Testis (tissue), 3 donors: ENCODE measurements around the gene GPC6. TPM values are rescaled to one million over a fixed set of nuclear protein-coding genes. Genes with fewer than 3 reads are reported as not detected.

Experiments used
- DNase-seq: peaks from one replicate; pipeline ENCODE4 v3.0.0-alpha.2; 2019
- H3K27ac ChIP-seq, 2 donors: fragments of 200-600 bp; sonication (generic); one replicate each; pipeline ENCODE4 v1.5.1; 2019
- H3K27me3 ChIP-seq: fragments of 200-600 bp; sonication (generic); one replicate; pipeline ENCODE4 v1.5.1; 2019
- H3K36me3 ChIP-seq: fragments of 200-600 bp; sonication (generic); one replicate; pipeline ENCODE4 v1.5.1; 2017; ENCODE audit warnings: low read depth; ENCODE audit errors: missing control alignments
- H3K4me1 ChIP-seq: fragments of 200-600 bp; sonication (generic); one replicate; pipeline ENCODE4 v1.5.1; 2019
- H3K4me3 ChIP-seq, 2 donors: fragments of 200-600 bp; sonication (generic); one replicate each; pipeline ENCODE4 v1.5.1; 2017 to 2019
- H3K9me3 ChIP-seq: fragments of 200-600 bp; sonication (generic); one replicate; pipeline ENCODE4 v1.5.1; 2017
- CTCF ChIP-seq, 3 experiments: fragments of 450-650 bp in 2 of 3; fragments of 200-600 bp in 1 of 3; sonication (generic) in 1 of 3; IDR thresholded peaks; one replicate each; pipeline ENCODE4 v1.5.1; 2016 to 2019; ENCODE audit warnings: antibody characterized with exemption in 3 of 3, mild to moderate bottlenecking in 2 of 3, moderate library complexity in 1 of 3
- POLR2A ChIP-seq: fragments of 450-650 bp; IDR thresholded peaks from one replicate; pipeline ENCODE4 v1.6.1; 2017; ENCODE audit warnings: antibody characterized with exemption, mild to moderate bottlenecking, moderate library complexity
- WGBS, 2 donors: methylation state at CpG; one replicate each; pipeline ENCODE4 v1.1.5; 2018; 5-methylcytosine and 5-hydroxymethylcytosine counted together
- intact Hi-C: fragments of 100-400 bp; cut with DNase I; formaldehyde crosslinking; loops from one replicate; pipeline ENCODE4 v1.15.1; 2023; ENCODE audit warnings: low total_unique reads
- polyA plus RNA-seq: library from polyadenylated mRNA; stranded (reverse); fragments of 350-450 nt; fragmentation: Illumina TruSeq; extraction: RNeasy Lipid Tissue Mini Kit (QIAGEN cat#74804); gene quantifications from one replicate; pipeline ENCODE4 v1.2.3, GENCODE V29; 2014; ENCODE audit warnings: low read depth, low replicate concordance; ENCODE audit not compliant: insufficient read depth
- total RNA-seq, 2 donors: library from RNA; depleted of rRNA; stranded (reverse); fragments of >200 nt; gene quantifications; one replicate each; pipeline ENCODE4 v1.2.3, GENCODE V29; 2016

Gene GPC6
- total and polyA plus RNA-seq, 3 donors from 2014 or later: 2.2 to 6.9 (median 4.3) TPM

- H3K36me3 ChIP-seq: no peaks in the 10 kb centered on the region
- intact Hi-C loops: no loop called here
- DNase-seq: no peak
- TF ChIP-seq POLR2A (no peak), CTCF (IDR thresholded peaks at IDR 0.05) (no peak)
- H3K4me3 ChIP-seq: no peak overlapping the region
- no peaks in the 10 kb centered on the region for H3K4me1 ChIP-seq
- no peaks in the 10 kb centered on the region for H3K27me3 ChIP-seq
- WGBS, 2 donors: 85 to 96% methylated on average over 3 of the region's 3 CpGs
- no peak overlapping the region for H3K27ac ChIP-seq
- H3K9me3 ChIP-seq: no peaks in the 10 kb centered on the region
Observed at GRCh38 chr13:93425411-93425810, 198.8 kb downstream of the GPC6 start.

- H3K4me1 ChIP-seq: no peaks in the 10 kb centered on the region
- no peak overlapping the region for H3K27ac ChIP-seq
- intact Hi-C loops: no loop called here
- no peak for DNase-seq
- WGBS, 2 donors: 78 to 82% methylated on average over 2 of the region's 2 CpGs
- no peak for TF ChIP-seq CTCF (IDR thresholded peaks at IDR 0.05)
- TF ChIP-seq POLR2A: no peak
- no peak overlapping the region for H3K4me3 ChIP-seq
- H3K27me3 ChIP-seq: no peaks in the 10 kb centered on the region
- no peaks in the 10 kb centered on the region for H3K9me3 ChIP-seq
- no peaks in the 10 kb centered on the region for H3K36me3 ChIP-seq
Observed at GRCh38 chr13:93430381-93430780, 203.8 kb downstream of the GPC6 start.

GRCh38 chr13:93435651-93436050 lies 209.0 kb downstream of the GPC6 start:
- no peaks in the 10 kb centered on the region for H3K4me1 ChIP-seq
- intact Hi-C loops: no loop called here
- no peaks in the 10 kb centered on the region for H3K9me3 ChIP-seq
- no peak for TF ChIP-seq CTCF (IDR thresholded peaks at IDR 0.05)
- no peak for TF ChIP-seq POLR2A
- H3K27ac ChIP-seq: no peak overlapping the region
- no peak for DNase-seq
- no peaks in the 10 kb centered on the region for H3K27me3 ChIP-seq
- 80 to 97% methylated on average over 3 of the region's 3 CpGs for WGBS, 2 donors
- H3K36me3 ChIP-seq: no peaks in the 10 kb centered on the region
- no peak overlapping the region for H3K4me3 ChIP-seq

- 83 to 84% methylated on average over 4 of the region's 4 CpGs for WGBS, 2 donors
- Histone ChIP-seq H3K4me1 (no peaks in the 10 kb centered on the region), H3K27ac (no peak overlapping the region), H3K9me3 (no peaks in the 10 kb centered on the region), H3K4me3 (no peak overlapping the region), H3K27me3 (no peaks in the 10 kb centered on the region), H3K36me3 (no peaks in the 10 kb centered on the region)
- DNase-seq: no peak
- TF ChIP-seq CTCF (IDR thresholded peaks at IDR 0.05): no peak
- TF ChIP-seq POLR2A: no peak
- intact Hi-C loops: no loop called here
Observed at GRCh38 chr13:93437081-93437480, 210.5 kb downstream of the GPC6 start.

GRCh38 chr13:93446238-93446637 lies 219.6 kb downstream of the GPC6 start:
- 68 to 76% methylated on average over 2 of the region's 2 CpGs for WGBS, 2 donors
- intact Hi-C loops: no loop called here
- DNase-seq: no peak
- no peak overlapping the region for H3K27ac ChIP-seq
- no peak for TF ChIP-seq CTCF (IDR thresholded peaks at IDR 0.05)
- H3K9me3 ChIP-seq: no peaks in the 10 kb centered on the region
- H3K36me3 ChIP-seq: no peaks in the 10 kb centered on the region
- no peaks in the 10 kb centered on the region for H3K27me3 ChIP-seq
- no peaks in the 10 kb centered on the region for H3K4me1 ChIP-seq
- no peak overlapping the region for H3K4me3 ChIP-seq
